Measurements from ENCODE around the gene SAMMSON. TPM values are rescaled to one million over a fixed set of nuclear protein-coding genes. Genes with fewer than 3 reads are reported as not detected.

SAMMSON gene
- total and polyA plus RNA-seq, 4 experiments from 2014 or later, result not detected

GRCh38 chr3:70071138-70071537 is 71.6 kb downstream of the SAMMSON start:
- H3K4me3 ChIP-seq (ENCODE audit: low read length in 2 of 2), result no peak overlapping the region
- no peaks in the 10 kb centered on the region for H3K27me3 ChIP-seq (ENCODE audit: insufficient read depth, low read length)
- H3K27me3 Mint-ChIP-seq, result peaks cover 10 to 14% of the 10 kb centered on the region in 2 donors
- H3K9me3 Mint-ChIP-seq, result peaks cover 0 to 2% (median 0%) of the 10 kb centered on the region in 8 donors
- H3K27ac Mint-ChIP-seq, result no peak overlapping the region
- H3K4me3 Mint-ChIP-seq, result no peak overlapping the region
- no peaks in the 10 kb centered on the region for H3K36me3 ChIP-seq (ENCODE audit: insufficient read depth, low read length)
- H3K9me3 ChIP-seq (ENCODE audit: control insufficient read depth in 1 of 2, low read length in 2 of 2), result no peaks in the 10 kb centered on the region
- POLR2A ChIA-PET (ENCODE audit: partially characterized antibody), result no interaction called here
- DNase-seq, result no peak
- no peak overlapping the region for H3K27ac ChIP-seq (ENCODE audit: low read depth, low read length)
- H3K4me1 Mint-ChIP-seq, result no peaks in the 10 kb centered on the region
- intact Hi-C loops (cut with micrococcal nuclease), result no loop called here
- no peaks in the 10 kb centered on the region for H3K4me1 ChIP-seq (ENCODE audit: insufficient read depth, low read length)
- no peaks in the 10 kb centered on the region for H3K36me3 Mint-ChIP-seq
- CTCF ChIA-PET (ENCODE audit: partially characterized antibody), result no interaction called here

- Histone ChIP-seq H3K27me3 (ENCODE audit: insufficient read depth, low read length) (no peaks in the 10 kb centered on the region), H3K9me3 (ENCODE audit: control insufficient read depth in 1 of 2, low read length in 2 of 2) (no peaks in the 10 kb centered on the region), H3K4me1 (ENCODE audit: insufficient read depth, low read length) (no peaks in the 10 kb centered on the region), H3K4me3 (ENCODE audit: low read length in 2 of 2) (no peak overlapping the region), H3K36me3 (ENCODE audit: insufficient read depth, low read length) (no peaks in the 10 kb centered on the region), H3K27ac (ENCODE audit: low read depth, low read length) (no peak overlapping the region)
- Mint-ChIP-seq H3K27me3 (peaks cover 10 to 14% of the 10 kb centered on the region in 2 donors), H3K36me3 (no peaks in the 10 kb centered on the region), H3K9me3 (peaks cover 0 to 2% (median 0%) of the 10 kb centered on the region in 8 donors), H3K27ac (no peak overlapping the region), H3K4me1 (no peaks in the 10 kb centered on the region), H3K4me3 (no peak overlapping the region)
- intact Hi-C loops (cut with micrococcal nuclease), result no loop called here
- POLR2A ChIA-PET (ENCODE audit: partially characterized antibody), result no interaction called here
- DNase-seq, result no peak
- CTCF ChIA-PET (ENCODE audit: partially characterized antibody), result interaction anchor here (0.8 to 1.0 kb wide), 2 partner anchors 8 to 14 kb away, joined by 3 to 4 read pairs; no protein-coding TSS in a partner anchor
Measured at GRCh38 chr3:70072180-70072579, 72.6 kb downstream of the SAMMSON start.

GRCh38 chr3:70072754-70073153 is 73.2 kb downstream of the SAMMSON start:
- H3K4me1 Mint-ChIP-seq, result no peaks in the 10 kb centered on the region
- ChIA-PET POLR2A (ENCODE audit: partially characterized antibody) (no interaction called here), CTCF (ENCODE audit: partially characterized antibody) (interaction anchor here (0.8 to 1.0 kb wide), 2 partner anchors 8 to 14 kb away, joined by 3 to 4 read pairs; no protein-coding TSS in a partner anchor)
- DNase-seq, result no peak
- no peak overlapping the region for H3K27ac Mint-ChIP-seq
- H3K36me3 ChIP-seq (ENCODE audit: insufficient read depth, low read length), result no peaks in the 10 kb centered on the region
- no peaks in the 10 kb centered on the region for H3K36me3 Mint-ChIP-seq
- H3K27me3 Mint-ChIP-seq, result peaks cover 10 to 13% of the 10 kb centered on the region in 2 donors
- intact Hi-C loops (cut with micrococcal nuclease), result no loop called here
- no peaks in the 10 kb centered on the region for H3K4me1 ChIP-seq (ENCODE audit: insufficient read depth, low read length)
- no peak overlapping the region for H3K4me3 ChIP-seq (ENCODE audit: low read length in 2 of 2)
- no peak overlapping the region for H3K27ac ChIP-seq (ENCODE audit: low read depth, low read length)
- no peaks in the 10 kb centered on the region for H3K27me3 ChIP-seq (ENCODE audit: insufficient read depth, low read length)
- peaks cover 0 to 2% (median 0%) of the 10 kb centered on the region in 8 donors for H3K9me3 Mint-ChIP-seq
- H3K4me3 Mint-ChIP-seq, result no peak overlapping the region
- no peaks in the 10 kb centered on the region for H3K9me3 ChIP-seq (ENCODE audit: control insufficient read depth in 1 of 2, low read length in 2 of 2)

- Mint-ChIP-seq H3K9me3 (peaks cover 0 to 3% (median 0%) of the 10 kb centered on the region in 8 donors), H3K36me3 (no peaks in the 10 kb centered on the region), H3K4me1 (no peaks in the 10 kb centered on the region), H3K27ac (no peak overlapping the region), H3K27me3 (peaks cover 8 to 14% of the 10 kb centered on the region in 2 donors), H3K4me3 (no peak overlapping the region)
- Histone ChIP-seq H3K4me1 (ENCODE audit: insufficient read depth, low read length) (no peaks in the 10 kb centered on the region), H3K36me3 (ENCODE audit: insufficient read depth, low read length) (no peaks in the 10 kb centered on the region), H3K4me3 (ENCODE audit: low read length in 2 of 2) (no peak overlapping the region), H3K27ac (ENCODE audit: low read depth, low read length) (no peak overlapping the region), H3K9me3 (ENCODE audit: control insufficient read depth in 1 of 2, low read length in 2 of 2) (no peaks in the 10 kb centered on the region), H3K27me3 (ENCODE audit: insufficient read depth, low read length) (no peaks in the 10 kb centered on the region)
- ChIA-PET POLR2A (ENCODE audit: partially characterized antibody) (no interaction called here), CTCF (ENCODE audit: partially characterized antibody) (no interaction called here)
- DNase-seq, result no peak
- intact Hi-C loops (cut with micrococcal nuclease), result no loop called here
Measured at GRCh38 chr3:70075101-70075500, 75.6 kb downstream of the SAMMSON start.

- Mint-ChIP-seq H3K4me1 (no peaks in the 10 kb centered on the region), H3K4me3 (no peak overlapping the region), H3K9me3 (peaks cover 0 to 3% (median 0%) of the 10 kb centered on the region in 8 donors), H3K27ac (no peak overlapping the region), H3K27me3 (peaks cover 8 to 14% of the 10 kb centered on the region in 2 donors), H3K36me3 (no peaks in the 10 kb centered on the region)
- no peaks in the 10 kb centered on the region for H3K9me3 ChIP-seq (ENCODE audit: control insufficient read depth in 1 of 2, low read length in 2 of 2)
- intact Hi-C loops (cut with micrococcal nuclease), result no loop called here
- H3K27ac ChIP-seq (ENCODE audit: low read depth, low read length), result no peak overlapping the region
- no peaks in the 10 kb centered on the region for H3K4me1 ChIP-seq (ENCODE audit: insufficient read depth, low read length)
- ChIA-PET POLR2A (ENCODE audit: partially characterized antibody) (no interaction called here), CTCF (ENCODE audit: partially characterized antibody) (no interaction called here)
- no peaks in the 10 kb centered on the region for H3K27me3 ChIP-seq (ENCODE audit: insufficient read depth, low read length)
- no peak overlapping the region for H3K4me3 ChIP-seq (ENCODE audit: low read length in 2 of 2)
- DNase-seq, result no peak
- H3K36me3 ChIP-seq (ENCODE audit: insufficient read depth, low read length), result no peaks in the 10 kb centered on the region
Measured at GRCh38 chr3:70076396-70076795, 76.9 kb downstream of the SAMMSON start.

GRCh38 chr3:70078778-70079177 is 79.2 kb downstream of the SAMMSON start:
- Mint-ChIP-seq H3K27me3 (peaks cover 7 to 12% of the 10 kb centered on the region in 2 donors), H3K9me3 (peaks cover 0 to 3% (median 0%) of the 10 kb centered on the region in 8 donors), H3K4me3 (no peak overlapping the region), H3K4me1 (no peaks in the 10 kb centered on the region), H3K36me3 (no peaks in the 10 kb centered on the region), H3K27ac (no peak overlapping the region)
- no peak overlapping the region for H3K4me3 ChIP-seq (ENCODE audit: low read length in 2 of 2)
- H3K4me1 ChIP-seq (ENCODE audit: insufficient read depth, low read length), result no peaks in the 10 kb centered on the region
- ChIA-PET POLR2A (ENCODE audit: partially characterized antibody) (no interaction called here), CTCF (ENCODE audit: partially characterized antibody) (no interaction called here)
- no peak for DNase-seq
- H3K9me3 ChIP-seq (ENCODE audit: control insufficient read depth in 1 of 2, low read length in 2 of 2), result no peaks in the 10 kb centered on the region
- no peaks in the 10 kb centered on the region for H3K36me3 ChIP-seq (ENCODE audit: insufficient read depth, low read length)
- no peak overlapping the region for H3K27ac ChIP-seq (ENCODE audit: low read depth, low read length)
- no peaks in the 10 kb centered on the region for H3K27me3 ChIP-seq (ENCODE audit: insufficient read depth, low read length)
- intact Hi-C loops (cut with micrococcal nuclease), result no loop called here

- POLR2A ChIA-PET (ENCODE audit: partially characterized antibody), result no interaction called here
- no peak for DNase-seq
- Mint-ChIP-seq H3K27me3 (peaks cover 0 to 9% of the 10 kb centered on the region in 2 donors), H3K4me3 (no peak overlapping the region), H3K4me1 (no peaks in the 10 kb centered on the region), H3K27ac (no peak overlapping the region), H3K36me3 (no peaks in the 10 kb centered on the region), H3K9me3 (peaks cover 0 to 3% (median 0%) of the 10 kb centered on the region in 8 donors)
- Histone ChIP-seq H3K9me3 (ENCODE audit: control insufficient read depth in 1 of 2, low read length in 2 of 2) (no peaks in the 10 kb centered on the region), H3K36me3 (ENCODE audit: insufficient read depth, low read length) (no peaks in the 10 kb centered on the region), H3K27me3 (ENCODE audit: insufficient read depth, low read length) (no peaks in the 10 kb centered on the region), H3K27ac (ENCODE audit: low read depth, low read length) (no peak overlapping the region), H3K4me1 (ENCODE audit: insufficient read depth, low read length) (no peaks in the 10 kb centered on the region), H3K4me3 (ENCODE audit: low read length in 2 of 2) (no peak overlapping the region)
- CTCF ChIA-PET (ENCODE audit: partially characterized antibody), result interaction anchor here (1.4 kb wide), 1 partner anchor 13 kb away, joined by 4 read pairs; no protein-coding TSS in a partner anchor
- intact Hi-C loops (cut with micrococcal nuclease), result no loop called here
Measured at GRCh38 chr3:70085613-70086012, 86.1 kb downstream of the SAMMSON start.

GRCh38 chr3:70086336-70086735 is 86.8 kb downstream of the SAMMSON start:
- ChIA-PET POLR2A (ENCODE audit: partially characterized antibody) (no interaction called here), CTCF (ENCODE audit: partially characterized antibody) (interaction anchor here (1.4 kb wide), 1 partner anchor 14 kb away, joined by 4 read pairs; no protein-coding TSS in a partner anchor)
- Mint-ChIP-seq H3K36me3 (no peaks in the 10 kb centered on the region), H3K27ac (no peak overlapping the region), H3K4me3 (no peak overlapping the region), H3K27me3 (peaks cover 0 to 9% of the 10 kb centered on the region in 2 donors), H3K4me1 (no peaks in the 10 kb centered on the region), H3K9me3 (peaks cover 0 to 3% (median 0%) of the 10 kb centered on the region in 8 donors)
- H3K27me3 ChIP-seq (ENCODE audit: insufficient read depth, low read length), result no peaks in the 10 kb centered on the region
- H3K9me3 ChIP-seq (ENCODE audit: control insufficient read depth in 1 of 2, low read length in 2 of 2), result no peaks in the 10 kb centered on the region
- intact Hi-C loops (cut with micrococcal nuclease), result no loop called here
- H3K4me3 ChIP-seq (ENCODE audit: low read length in 2 of 2), result no peak overlapping the region
- H3K27ac ChIP-seq (ENCODE audit: low read depth, low read length), result no peak overlapping the region
- DNase-seq, result no peak
- H3K36me3 ChIP-seq (ENCODE audit: insufficient read depth, low read length), result no peaks in the 10 kb centered on the region
- H3K4me1 ChIP-seq (ENCODE audit: insufficient read depth, low read length), result no peaks in the 10 kb centered on the region
